Panc1 (cell line): Measurements from ENCODE around the gene GRPEL2.

ENCODE experiments used
- CTCF ChIP-seq: fragments of 450-650 bp; IDR thresholded peaks from 2 replicates; pipeline ENCODE4 v1.5.1; 2017; ENCODE audit warnings: mild to moderate bottlenecking
- POLR2AphosphoS5 ChIP-seq: IDR thresholded peaks from 2 replicates; pipeline ENCODE4 v1.6.1; 2012; ENCODE audit warnings: mild to moderate bottlenecking, low read depth, low read length, moderate library complexity
- REST ChIP-seq, 2 experiments: IDR thresholded peaks; 2 replicates each; pipeline ENCODE4 v1.6.1; 2011 to 2012; ENCODE audit warnings: low read depth in 2 of 2, control low read depth in 1 of 2, low read length in 1 of 2, mild to moderate bottlenecking in 1 of 2, moderate library complexity in 1 of 2; ENCODE audit not compliant: insufficient read depth in 1 of 2

- TF ChIP-seq CTCF (no peak), POLR2AphosphoS5 (no peak), REST (IDR thresholded peaks at IDR 0.05; ENCODE audit: insufficient read depth in 1 of 2, low read depth in 2 of 2, low read length in 1 of 2) (no peak)
Observed at GRCh38 chr5:149353911-149354310, 8.6 kb downstream of the GRPEL2 start.
